GM18951 (cell line): ENCODE data around the gene ITGA6.

Experiments used
- POLR2A ChIP-seq: IDR thresholded peaks from 4 replicates; pipeline ENCODE4 v1.6.1; 2011; ENCODE audit warnings: mild to moderate bottlenecking; ENCODE audit not compliant: insufficient read length, insufficient read depth; ENCODE audit errors: extremely low read depth
- in situ Hi-C: fragments of 300-500 bp; cut with MboI; formaldehyde crosslinking; loops from one replicate; pipeline ENCODE4 v1.12.0; 2022; ENCODE audit warnings: low sequenced_read_pairs, mixed read lengths, inconsistent platforms; ENCODE audit not compliant: unreplicated experiment

Gene ITGA6

GRCh38 chr2:172467382-172467781 is 40.0 kb downstream of the ITGA6 start:
- no peak for TF ChIP-seq POLR2A
- in situ Hi-C loops = loop anchor here (25.0 kb wide), 1 partner anchor 305 kb away; no protein-coding TSS in a partner anchor

- no peak for TF ChIP-seq POLR2A
- in situ Hi-C loops = loop anchor here (25.0 kb wide), 1 partner anchor 309 kb away; no protein-coding TSS in a partner anchor
These were observed 43.9 kb downstream of the ITGA6 start for GRCh38 chr2:172470958-172471922.

- in situ Hi-C loops = loop anchor here (25.0 kb wide), 1 partner anchor 310 kb away; no protein-coding TSS in a partner anchor
These were observed 45.2 kb downstream of the ITGA6 start for GRCh38 chr2:172472446-172473033.

GRCh38 chr2:172473167-172473566 is 45.8 kb downstream of the ITGA6 start:
- no peak for TF ChIP-seq POLR2A
- in situ Hi-C loops = loop anchor here (25.0 kb wide), 1 partner anchor 311 kb away; no protein-coding TSS in a partner anchor

More at GRCh38 chr2:172472446-172473033, 45.2 kb downstream of the ITGA6 start:
- no peak for TF ChIP-seq POLR2A

GRCh38 chr2:172478353-172478752 is 51.0 kb downstream of the ITGA6 start:
- in situ Hi-C loops = no loop called here
- TF ChIP-seq POLR2A = no peak

- TF ChIP-seq POLR2A = no peak
- in situ Hi-C loops = no loop called here
These were observed 53.2 kb downstream of the ITGA6 start for GRCh38 chr2:172480301-172481218.

GRCh38 chr2:172481507-172482262 is 54.3 kb downstream of the ITGA6 start:
- in situ Hi-C loops = no loop called here
- TF ChIP-seq POLR2A = no peak

- TF ChIP-seq POLR2A = no peak
- in situ Hi-C loops = no loop called here
These were observed 56.9 kb downstream of the ITGA6 start for GRCh38 chr2:172484253-172484652.

GRCh38 chr2:172484706-172485105 is 57.3 kb downstream of the ITGA6 start:
- in situ Hi-C loops = no loop called here
- TF ChIP-seq POLR2A = no peak

GRCh38 chr2:172488556-172488955 is 61.2 kb downstream of the ITGA6 start:
- no peak for TF ChIP-seq POLR2A
- in situ Hi-C loops = no loop called here

GRCh38 chr2:172489681-172490080 is 62.3 kb downstream of the ITGA6 start:
- in situ Hi-C loops = no loop called here

GRCh38 chr2:172496160-172496608 is 68.8 kb downstream of the ITGA6 start:
- TF ChIP-seq POLR2A = no peak
- in situ Hi-C loops = no loop called here

More at GRCh38 chr2:172489681-172490080, 62.3 kb downstream of the ITGA6 start:
- TF ChIP-seq POLR2A = no peak
